Epithelial cell of proximal tubule (primary cell): ENCODE data around the gene FAM234B. TPM values are rescaled to one million over a fixed set of nuclear protein-coding genes. Genes with fewer than 3 reads are reported as not detected.

Experiments used
- DNase-seq: peaks from one replicate; pipeline ENCODE4 v3.0.0-alpha.2; 2011; ENCODE audit warnings: low read depth
- H3K4me3 ChIP-seq: 2 replicates; pipeline ENCODE4 v1.5.1; 2011; ENCODE audit warnings: low read depth, mild to moderate bottlenecking, low read length
- CTCF ChIP-seq: conservative IDR thresholded peaks from 2 replicates; pipeline ENCODE4 v1.5.1; 2012; ENCODE audit warnings: low read depth, mild to moderate bottlenecking, low read length
- total RNA-seq: library from RNA; depleted of rRNA; stranded (reverse); fragments of >200 nt; gene quantifications from 2 replicates; pipeline ENCODE4 v1.2.3, GENCODE V29; 2015

FAM234B gene
- total RNA-seq, 1 donor from 2014 or later = 3.8 TPM

- no peak for DNase-seq
- no peak for TF ChIP-seq CTCF
- no peak overlapping the region for H3K4me3 ChIP-seq
These were observed 5.6 kb upstream of the FAM234B start for GRCh38 chr12:13038491-13039161.

- DNase-seq = no peak
- H3K4me3 ChIP-seq = no peak overlapping the region
- TF ChIP-seq CTCF = no peak
These were observed 4.7 kb upstream of the FAM234B start for GRCh38 chr12:13039328-13039956.

- no peak for TF ChIP-seq CTCF
- no peak for DNase-seq
- no peak overlapping the region for H3K4me3 ChIP-seq
These were observed 3.0 kb upstream of the FAM234B start for GRCh38 chr12:13041224-13041623.

- no peak for DNase-seq
- no peak for TF ChIP-seq CTCF
- H3K4me3 ChIP-seq = no peak overlapping the region
These were observed 1.4 kb upstream of the FAM234B start for GRCh38 chr12:13042666-13043230.

GRCh38 chr12:13044906-13045299 is 722 bp downstream of the FAM234B start:
- no peak for TF ChIP-seq CTCF
- no peak for DNase-seq
- H3K4me3 ChIP-seq = peak overlapping the region; percentile 89

DNA sequence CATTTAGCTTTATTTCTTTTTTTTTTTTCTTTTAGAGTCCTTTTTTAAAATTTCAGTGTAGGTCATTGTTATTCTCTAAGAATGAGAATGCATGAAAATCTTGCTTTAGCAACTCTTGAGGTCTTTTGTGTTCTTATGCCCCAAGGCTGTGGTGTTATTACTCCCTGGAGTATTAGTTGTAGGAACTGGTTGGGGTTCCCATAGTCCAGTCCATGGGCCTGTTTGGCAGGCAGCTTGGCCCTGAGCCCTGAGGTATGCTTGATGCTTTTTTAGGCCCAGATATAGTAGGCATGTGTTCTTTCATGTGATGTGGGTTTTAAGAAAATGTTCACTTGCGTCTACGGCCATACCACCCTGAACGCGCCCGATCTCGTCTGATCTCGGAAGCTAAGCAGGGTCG is 1.6 kb downstream of the FAM234B start:
- TF ChIP-seq CTCF = no peak
- DNase-seq = no peak
- H3K4me3 ChIP-seq = no peak overlapping the region
